ENCODE results near the gene OR1N2.
"Not testable (repeated sequence)": the region's sequence is repeated elsewhere in the genome, so short reads cannot be mapped to it uniquely, and the experiment has no call there.

OR1N2 gene

DNA sequence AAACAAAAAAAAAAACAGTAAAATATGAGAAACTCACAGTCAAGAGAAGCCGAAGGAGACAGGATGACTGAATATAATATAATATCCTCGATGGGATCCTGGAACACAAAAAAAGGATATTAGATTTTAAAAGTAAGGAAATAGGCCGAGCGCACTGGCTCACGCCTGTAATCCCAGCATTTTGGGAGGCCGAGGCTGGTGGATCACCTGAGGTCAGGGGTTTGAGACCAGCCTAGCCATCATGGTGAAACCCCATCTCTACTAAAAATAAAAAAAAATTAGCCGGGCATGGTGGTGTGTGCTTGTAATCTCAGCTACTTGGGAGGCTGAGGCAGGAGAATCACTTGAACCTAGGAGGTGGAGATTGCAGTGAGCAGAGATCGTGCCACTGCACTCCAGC is 30.4 kb downstream of the OR1N2 start, which contains the start of gene OR1L8:
Gene OR1L8 (minus strand): TSS at position 101 of the 400 bp plus-strand sequence. CDS start 14,907 bp downstream, outside the sequence.
- in situ Hi-C loops (cut with HindIII; ENCODE audit: low pct_ligation_motif_present, low pct_unique_long_range_greater_than_20kb, low sequenced_read_pairs); DNase-seq: not testable (repeated sequence)
